ENCODE measurements around the gene BCAP31. TPM values are rescaled to one million over a fixed set of nuclear protein-coding genes. Genes with fewer than 3 reads are reported as not detected.

The BCAP31 gene
- total RNA-seq, 2 experiments from 2014 or later, result 97.6 to 102 TPM

DNA sequence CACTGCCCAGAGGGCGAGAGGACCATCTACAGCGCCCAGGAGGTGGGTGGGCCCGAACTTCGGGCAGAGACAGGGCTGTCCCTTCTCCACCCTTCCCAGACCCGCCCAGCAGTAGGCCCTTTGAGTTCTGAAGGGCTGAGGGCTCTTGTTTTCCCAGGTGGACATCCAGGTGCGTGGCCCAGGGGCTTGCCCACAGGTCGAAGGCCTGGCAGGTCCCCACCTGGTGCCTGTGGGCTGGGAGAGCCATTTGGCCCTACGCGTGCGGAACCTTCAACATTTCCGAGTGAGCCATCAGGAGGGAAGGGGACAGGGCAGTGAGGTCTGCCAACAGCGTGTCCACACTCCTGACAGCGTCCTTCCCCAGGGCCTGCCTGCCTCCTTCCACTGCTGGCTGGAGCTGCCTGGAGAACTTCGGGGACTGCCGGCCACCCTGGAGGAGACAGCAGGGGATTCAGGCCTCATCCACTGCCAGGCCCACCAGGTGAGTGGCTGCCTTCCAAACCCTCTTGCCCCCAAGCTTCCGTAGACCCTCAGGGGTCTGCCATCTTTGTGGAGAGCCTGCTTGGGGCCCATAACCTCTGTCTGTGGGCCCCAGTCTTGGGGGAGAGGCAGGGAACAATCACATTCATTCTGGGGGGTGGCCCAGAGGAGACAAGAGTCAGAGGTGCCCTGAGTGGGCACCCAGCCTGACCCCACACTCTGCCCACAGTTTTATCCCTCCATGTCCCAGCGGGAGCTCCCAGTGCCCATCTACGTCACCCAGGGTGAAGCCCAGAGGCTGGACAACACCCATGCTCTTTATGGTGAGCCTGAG is 46.6 kb upstream of the BCAP31 start:
- POLR2A ChIA-PET, result no interaction called here
- DNase-seq (no peak), ATAC-seq (no peak)
- H3K4me3 Mint-ChIP-seq, result no peak overlapping the region
- intact Hi-C loops (cut with micrococcal nuclease), result no loop called here
- TF ChIP-seq, protein P1, sequence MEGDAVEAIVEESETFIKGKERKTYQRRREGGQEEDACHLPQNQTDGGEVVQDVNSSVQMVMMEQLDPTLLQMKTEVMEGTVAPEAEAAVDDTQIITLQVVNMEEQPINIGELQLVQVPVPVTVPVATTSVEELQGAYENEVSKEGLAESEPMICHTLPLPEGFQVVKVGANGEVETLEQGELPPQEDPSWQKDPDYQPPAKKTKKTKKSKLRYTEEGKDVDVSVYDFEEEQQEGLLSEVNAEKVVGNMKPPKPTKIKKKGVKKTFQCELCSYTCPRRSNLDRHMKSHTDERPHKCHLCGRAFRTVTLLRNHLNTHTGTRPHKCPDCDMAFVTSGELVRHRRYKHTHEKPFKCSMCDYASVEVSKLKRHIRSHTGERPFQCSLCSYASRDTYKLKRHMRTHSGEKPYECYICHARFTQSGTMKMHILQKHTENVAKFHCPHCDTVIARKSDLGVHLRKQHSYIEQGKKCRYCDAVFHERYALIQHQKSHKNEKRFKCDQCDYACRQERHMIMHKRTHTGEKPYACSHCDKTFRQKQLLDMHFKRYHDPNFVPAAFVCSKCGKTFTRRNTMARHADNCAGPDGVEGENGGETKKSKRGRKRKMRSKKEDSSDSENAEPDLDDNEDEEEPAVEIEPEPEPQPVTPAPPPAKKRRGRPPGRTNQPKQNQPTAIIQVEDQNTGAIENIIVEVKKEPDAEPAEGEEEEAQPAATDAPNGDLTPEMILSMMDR (IDR thresholded peaks at IDR 0.05), result no peak
- H3K27me3 Mint-ChIP-seq, result no peaks in the 10 kb centered on the region
- no peaks in the 10 kb centered on the region for H3K36me3 Mint-ChIP-seq (ENCODE audit: low read depth)
- H3K4me1 Mint-ChIP-seq (ENCODE audit: low read depth), result peaks cover 12% of the 10 kb centered on the region
- H3K27ac Mint-ChIP-seq, result no peak overlapping the region
- CTCF ChIA-PET, result no interaction called here
- no peaks in the 10 kb centered on the region for H3K9me3 Mint-ChIP-seq

GRCh38 chrX:153769865-153770600 is 45.8 kb upstream of the BCAP31 start:
- H3K27ac Mint-ChIP-seq, result no peak overlapping the region
- ATAC-seq, result no peak
- ChIA-PET CTCF (no interaction called here), POLR2A (no interaction called here)
- peaks cover 12% of the 10 kb centered on the region for H3K4me1 Mint-ChIP-seq (ENCODE audit: low read depth)
- H3K4me3 Mint-ChIP-seq, result no peak overlapping the region
- DNase-seq, result no peak
- H3K36me3 Mint-ChIP-seq (ENCODE audit: low read depth), result no peaks in the 10 kb centered on the region
- intact Hi-C loops (cut with micrococcal nuclease), result loop anchor here (10.0 kb wide), 1 partner anchor 155 kb away; the partner anchor contains the start of gene ARHGAP4
- H3K27me3 Mint-ChIP-seq, result no peaks in the 10 kb centered on the region
- TF ChIP-seq, protein P1 (IDR thresholded peaks at IDR 0.05), result no peak
- no peaks in the 10 kb centered on the region for H3K9me3 Mint-ChIP-seq

- no peaks in the 10 kb centered on the region for H3K27me3 Mint-ChIP-seq
- H3K9me3 Mint-ChIP-seq, result no peaks in the 10 kb centered on the region
- intact Hi-C loops (cut with micrococcal nuclease), result loop anchor here (10.0 kb wide), 1 partner anchor 155 kb away; the partner anchor contains the start of gene ARHGAP4
- H3K27ac Mint-ChIP-seq, result no peak overlapping the region
- TF ChIP-seq, protein P1 (IDR thresholded peaks at IDR 0.05), result no peak
- DNase-seq (no peak), ATAC-seq (no peak)
- peaks cover 12% of the 10 kb centered on the region for H3K4me1 Mint-ChIP-seq (ENCODE audit: low read depth)
- POLR2A ChIA-PET, result interaction anchor here (1.3 to 1.6 kb wide), 2 partner anchors 8 to 22 kb away, joined by 4 to 6 read pairs; no protein-coding TSS in a partner anchor
- no peaks in the 10 kb centered on the region for H3K36me3 Mint-ChIP-seq (ENCODE audit: low read depth)
- CTCF ChIA-PET, result no interaction called here
- no peak overlapping the region for H3K4me3 Mint-ChIP-seq
These were observed 45.1 kb upstream of the BCAP31 start for GRCh38 chrX:153769158-153769864.

GRCh38 chrX:153768311-153769157 is 44.3 kb upstream of the BCAP31 start:
- TF ChIP-seq, protein P1 (IDR thresholded peaks at IDR 0.05), result no peak
- ChIA-PET CTCF (interaction anchor here (0.6 kb wide), 1 partner anchor 827 kb away, joined by 3 read pairs; no protein-coding TSS in a partner anchor), POLR2A (interaction anchor here (1.3 to 1.6 kb wide), 2 partner anchors 9 to 23 kb away, joined by 4 to 6 read pairs; no protein-coding TSS in a partner anchor)
- H3K27me3 Mint-ChIP-seq, result no peaks in the 10 kb centered on the region
- H3K4me3 Mint-ChIP-seq, result peak overlapping the region; percentile 31
- DNase-seq, result no peak
- no peaks in the 10 kb centered on the region for H3K9me3 Mint-ChIP-seq
- no peak for ATAC-seq
- peaks cover 16% of the 10 kb centered on the region for H3K4me1 Mint-ChIP-seq (ENCODE audit: low read depth)
- H3K27ac Mint-ChIP-seq, result peak overlapping the region; percentile 59
- intact Hi-C loops (cut with micrococcal nuclease), result loop anchor here (10.0 kb wide), 1 partner anchor 156 kb away; the partner anchor contains the start of gene ARHGAP4
- H3K36me3 Mint-ChIP-seq (ENCODE audit: low read depth), result no peaks in the 10 kb centered on the region
